Tibial artery (tissue), 4 donors: ENCODE data around the gene INS.

Experiments used
- DNase-seq, 2 donors: peaks; one replicate each; pipeline ENCODE4 v3.0.0-alpha.2; 2019
- H3K27ac ChIP-seq, 2 donors: fragments of 200-600 bp; sonication (generic) in 1 of 2; 1 replicate in 1 of 2; 2 replicates in 1 of 2; pipeline ENCODE4 v1.5.1; 2018 to 2019; ENCODE audit warnings: mild to moderate bottlenecking in 1 of 2
- H3K27me3 ChIP-seq, 2 donors: fragments of 200-600 bp; sonication (generic) in 1 of 2; one replicate each; pipeline versions ENCODE4 v1.5.1 to v1.6.0; 2016 to 2019
- H3K36me3 ChIP-seq, 3 donors: fragments of 200-600 bp; sonication (generic) in 2 of 3; one replicate each; pipeline ENCODE4 v1.5.1; 2016 to 2019; ENCODE audit warnings: mild to moderate bottlenecking in 2 of 3
- H3K4me1 ChIP-seq, 4 donors: fragments of 200-600 bp; sonication (generic) in 2 of 4; 1 replicate in 3 of 4; 2 replicates in 1 of 4; pipeline ENCODE4 v1.5.1; 2016 to 2019
- H3K4me3 ChIP-seq, 2 donors: fragments of 200-600 bp; sonication (generic) in 1 of 2; 1 replicate in 1 of 2; 2 replicates in 1 of 2; pipeline ENCODE4 v1.5.1; 2018 to 2019; ENCODE audit warnings: mild to moderate bottlenecking in 2 of 2
- H3K9me3 ChIP-seq, 3 donors: fragments of 200-600 bp; sonication (generic) in 1 of 3; one replicate each; pipeline ENCODE4 v1.5.1; 2016 to 2019
- CTCF ChIP-seq, 2 experiments: fragments of 200-600 bp in 1 of 2; fragments of 450-650 bp in 1 of 2; IDR thresholded peaks; one replicate each; pipeline ENCODE4 v1.5.1; 2017 to 2019; ENCODE audit warnings: antibody characterized with exemption in 2 of 2, mild to moderate bottlenecking in 1 of 2, moderate library complexity in 1 of 2
- intact Hi-C: fragments of 100-400 bp; cut with DNase I; formaldehyde crosslinking; loops from one replicate; pipeline ENCODE4 v1.15.0; 2023; ENCODE audit warnings: low total_unique reads

The INS gene

GRCh38 chr11:2171591-2172003 is 10.6 kb upstream of the INS start, which contains the start of gene TH:
TSS of gene TH (minus strand) at chr11:2171815. CDS start at chr11:2171786, 29 bp downstream.
- no peak for DNase-seq
- intact Hi-C loops = no loop called here
- H3K27ac ChIP-seq = no peak within 1 kb of the TSS
- no peak for TF ChIP-seq CTCF (IDR thresholded peaks at IDR 0.05)
- H3K27me3 ChIP-seq = peaks cover 0 to 80% of the 10 kb centered on the region in 2 donors
- no peak within 1 kb of the TSS for H3K4me3 ChIP-seq
- H3K4me1 ChIP-seq = peaks cover 0 to 4% (median 2%) of the 10 kb centered on the region in 4 donors
- no peaks in the 10 kb centered on the region for H3K36me3 ChIP-seq
- H3K9me3 ChIP-seq = no peaks in the 10 kb centered on the region

DNA sequence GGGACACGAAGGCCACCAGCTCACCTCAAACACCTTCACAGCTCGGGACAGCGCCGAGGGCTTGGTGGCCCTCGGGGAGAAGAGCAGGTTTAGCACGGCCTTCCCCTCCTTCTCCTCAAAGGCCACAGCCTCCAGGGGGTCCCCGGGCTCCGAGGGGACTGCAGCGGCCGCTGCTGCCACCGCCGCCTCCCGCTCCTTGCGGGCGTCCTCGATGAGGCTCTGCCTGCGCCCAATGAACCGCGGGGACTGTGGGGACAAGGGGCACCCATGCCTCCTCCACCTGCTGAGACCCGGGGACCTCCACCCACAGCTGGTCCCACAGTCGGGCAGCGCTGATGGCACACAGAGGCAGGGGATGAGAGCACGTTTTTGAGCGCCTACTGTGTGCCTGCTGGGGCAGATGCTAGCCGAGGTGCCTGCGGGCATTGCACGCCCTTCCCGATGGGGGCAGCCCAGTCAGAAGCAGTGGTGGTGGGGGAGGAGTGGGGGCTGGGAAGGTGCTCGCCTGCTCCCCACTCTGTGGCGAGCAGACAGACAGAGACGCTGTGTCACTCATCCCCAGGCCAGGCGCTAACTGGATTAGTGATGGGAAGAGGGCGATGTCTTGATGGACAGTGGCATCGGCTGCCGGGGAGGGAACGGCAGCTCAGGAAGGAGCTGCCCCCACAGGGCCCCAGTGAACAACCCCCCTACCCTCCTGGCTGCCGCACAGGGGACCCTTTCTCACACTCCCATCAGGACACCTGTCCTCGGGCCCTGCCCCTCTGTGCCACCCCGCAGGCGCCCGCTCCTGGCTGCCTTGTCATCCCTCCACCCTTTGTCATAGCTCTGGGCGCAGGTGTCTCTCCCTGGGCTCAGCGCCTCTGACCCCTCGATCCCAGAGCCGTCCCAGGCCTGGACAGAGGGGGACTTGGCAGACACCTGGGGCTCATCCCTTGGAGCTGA is 8.9 kb upstream of the INS start:
- H3K27me3 ChIP-seq = peaks cover 0 to 91% of the 10 kb centered on the region in 2 donors
- H3K36me3 ChIP-seq = no peaks in the 10 kb centered on the region
- H3K27ac ChIP-seq = no peak overlapping the region
- no peak for DNase-seq
- H3K9me3 ChIP-seq = no peaks in the 10 kb centered on the region
- TF ChIP-seq CTCF (IDR thresholded peaks at IDR 0.05) = no peak
- no peak overlapping the region for H3K4me3 ChIP-seq
- H3K4me1 ChIP-seq = peaks cover 0 to 10% (median 6%) of the 10 kb centered on the region in 4 donors
- intact Hi-C loops = no loop called here

GRCh38 chr11:2169005-2169378 is 8.0 kb upstream of the INS start:
- peaks cover 0 to 10% (median 6%) of the 10 kb centered on the region in 4 donors for H3K4me1 ChIP-seq
- H3K4me3 ChIP-seq = no peak overlapping the region
- H3K27ac ChIP-seq = no peak overlapping the region
- no peaks in the 10 kb centered on the region for H3K36me3 ChIP-seq
- no peak for DNase-seq
- no peak for TF ChIP-seq CTCF (IDR thresholded peaks at IDR 0.05)
- no peaks in the 10 kb centered on the region for H3K9me3 ChIP-seq
- H3K27me3 ChIP-seq = peaks cover 0 to 92% of the 10 kb centered on the region in 2 donors
- intact Hi-C loops = no loop called here

GRCh38 chr11:2168286-2169004 is 7.4 kb upstream of the INS start:
- no peak overlapping the region for H3K4me3 ChIP-seq
- peaks cover 0 to 10% (median 6%) of the 10 kb centered on the region in 4 donors for H3K4me1 ChIP-seq
- intact Hi-C loops = no loop called here
- no peak for TF ChIP-seq CTCF (IDR thresholded peaks at IDR 0.05)
- no peaks in the 10 kb centered on the region for H3K36me3 ChIP-seq
- no peak for DNase-seq
- no peak overlapping the region for H3K27ac ChIP-seq
- peaks cover 0 to 92% of the 10 kb centered on the region in 2 donors for H3K27me3 ChIP-seq
- no peaks in the 10 kb centered on the region for H3K9me3 ChIP-seq

DNA sequence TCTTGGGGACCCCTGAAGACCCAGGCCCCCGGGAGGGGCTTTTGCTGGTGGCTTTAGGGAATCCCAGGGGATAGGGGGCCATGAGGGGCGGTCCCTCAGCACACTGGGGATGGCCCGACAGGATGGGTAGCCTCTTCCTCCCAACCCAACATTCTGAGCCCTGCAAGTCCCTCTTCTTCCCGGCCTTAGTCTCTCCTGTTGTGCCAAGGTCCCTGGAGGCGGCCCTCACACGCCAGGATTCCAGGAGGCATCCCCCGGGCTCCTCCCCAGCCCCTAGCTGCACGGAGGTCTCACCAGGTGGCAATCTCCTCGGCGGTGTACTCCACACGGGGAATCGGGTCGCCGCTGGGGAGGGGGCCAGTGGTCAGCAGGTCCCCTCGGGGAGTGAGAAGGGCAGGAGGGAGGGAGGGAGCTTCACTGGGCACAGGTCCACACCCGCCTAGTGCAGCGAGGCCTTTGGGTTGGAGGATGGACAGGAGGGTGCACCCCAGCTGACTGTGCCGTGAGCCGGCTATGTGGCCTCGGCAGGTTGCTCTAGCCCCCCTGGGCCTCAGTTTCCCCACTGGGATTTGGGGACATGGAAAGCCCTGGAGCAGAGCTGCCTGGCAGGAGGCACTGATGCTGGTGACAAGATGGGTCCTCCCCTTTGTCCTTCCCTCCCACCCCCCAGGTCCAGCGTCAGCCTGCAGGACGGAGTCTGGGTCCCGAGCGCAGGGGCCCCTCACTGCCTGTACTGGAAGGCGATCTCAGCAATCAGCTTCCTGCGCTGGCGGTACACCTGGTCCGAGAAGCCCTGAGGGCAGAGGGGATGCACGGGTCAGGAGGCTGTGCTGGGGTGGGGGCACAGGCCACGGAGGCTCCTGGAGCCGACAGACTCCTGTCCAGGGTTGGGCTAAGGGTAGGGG is 6.4 kb upstream of the INS start:
- intact Hi-C loops = no loop called here
- DNase-seq = no peak

More for the DNA sequence above, 6.4 kb upstream of the INS start:
- no peak for TF ChIP-seq CTCF (IDR thresholded peaks at IDR 0.05)
- Histone ChIP-seq H3K9me3 (no peaks in the 10 kb centered on the region), H3K27me3 (peaks cover 0 to 96% of the 10 kb centered on the region in 2 donors), H3K36me3 (no peaks in the 10 kb centered on the region), H3K4me1 (peaks cover 0 to 10% (median 6%) of the 10 kb centered on the region in 4 donors), H3K27ac (no peak overlapping the region), H3K4me3 (no peak overlapping the region)
